CD4-positive, alpha-beta T cell treated with Interleukin-2 at 100 ng/mL for 4 hours (primary cell): ENCODE data around the gene NPC1.
A peak's percentile ranks its signal among the peaks of the same experiment; 100 is the strongest.
"Not testable (repeated sequence)": the region's sequence is repeated elsewhere in the genome, so short reads cannot be mapped to it uniquely, and the experiment has no call there.

Experiments
- DNase-seq: peaks from one replicate; pipeline ENCODE4 v3.0.0-alpha.2; 2020; ENCODE audit warnings: low spot score

Gene NPC1

DNA sequence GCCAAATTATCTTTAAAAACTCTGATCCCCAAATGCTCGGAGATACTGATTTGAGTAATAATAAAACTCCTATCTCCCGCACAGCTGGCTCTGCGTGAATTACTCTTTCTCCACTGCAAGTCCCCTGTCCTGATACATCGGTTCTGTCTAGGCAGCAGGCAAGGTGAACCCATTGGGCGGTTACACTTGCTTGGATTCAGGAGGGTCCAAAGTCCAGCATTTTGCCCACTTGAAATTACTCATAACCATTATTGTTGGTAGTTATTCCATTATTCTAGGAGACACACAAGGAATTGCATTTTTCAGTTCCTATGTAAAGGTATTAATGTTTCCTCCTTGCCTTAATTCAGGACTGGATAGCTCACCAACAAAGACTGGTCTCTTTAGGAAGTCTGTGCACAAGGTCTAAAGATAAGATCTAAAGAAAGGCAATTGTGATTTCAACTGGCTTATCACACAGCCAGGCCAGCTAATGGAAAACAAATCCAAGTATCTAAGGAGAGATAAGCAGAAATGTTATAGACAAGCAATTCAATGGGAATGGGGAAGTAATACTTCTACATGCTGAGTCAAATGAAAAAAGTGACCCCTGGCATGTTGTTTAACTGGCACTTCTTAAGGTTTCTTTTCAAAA is 23.2 kb upstream of the NPC1 start:
- DNase-seq, result no peak

DNA sequence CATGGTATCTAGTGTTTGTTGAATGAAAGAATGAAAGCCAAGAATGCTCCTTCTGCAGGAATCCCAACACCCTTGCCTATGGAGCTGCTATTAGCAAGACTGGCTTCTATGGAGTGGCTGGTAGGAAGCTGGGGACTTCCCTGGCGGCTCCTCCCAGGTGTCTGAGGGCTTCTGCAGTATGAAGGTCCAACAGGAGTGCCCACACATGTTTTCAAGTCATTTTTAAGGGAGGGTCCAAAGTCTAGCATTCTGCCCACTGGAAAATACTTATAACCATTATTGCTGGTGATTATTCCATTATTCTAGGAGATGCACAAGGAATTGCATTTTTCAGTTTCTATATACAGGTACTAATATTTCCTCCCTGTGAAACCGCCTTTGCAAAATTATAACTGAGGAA is 21.9 kb upstream of the NPC1 start:
- DNase-seq, result no peak

DNA sequence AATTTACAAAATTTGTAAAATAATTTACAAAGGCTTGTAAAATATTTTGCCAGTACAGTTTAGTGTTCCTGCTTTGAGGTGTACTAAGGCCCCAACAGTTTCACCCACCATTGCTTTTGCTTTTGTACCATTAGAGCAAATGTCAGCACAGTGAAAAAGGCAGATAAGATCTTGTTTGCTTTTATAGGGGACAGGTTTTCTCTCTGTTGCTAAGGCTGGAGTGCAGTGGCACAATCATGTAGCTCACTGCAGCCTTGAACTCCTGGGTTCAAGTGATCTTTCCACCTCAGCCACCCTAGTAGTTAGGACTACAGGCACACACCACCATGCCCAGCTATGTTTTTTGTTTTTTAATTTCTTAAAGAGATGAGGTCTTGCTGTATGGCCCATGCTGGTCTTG is 19.6 kb upstream of the NPC1 start:
- no peak for DNase-seq

DNA sequence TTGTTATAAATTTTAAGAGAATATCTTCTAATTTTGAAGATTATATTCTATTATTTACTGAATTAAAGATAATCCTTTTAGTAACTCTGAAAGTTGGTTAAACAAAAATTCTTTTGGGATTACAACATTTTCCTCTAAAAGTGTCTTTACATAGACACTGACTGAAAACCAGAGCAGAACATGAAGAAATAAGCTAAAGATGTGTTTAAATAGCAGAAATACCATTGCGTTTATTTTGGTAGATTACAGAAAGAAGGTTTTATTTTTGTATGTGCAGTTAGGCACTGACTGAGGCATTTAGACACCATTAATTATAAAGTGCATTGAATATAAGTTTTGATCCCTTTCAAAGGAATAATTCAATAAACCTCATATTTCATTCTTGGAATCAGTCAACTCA is 13.5 kb upstream of the NPC1 start:
- DNase-seq, result no peak

DNA sequence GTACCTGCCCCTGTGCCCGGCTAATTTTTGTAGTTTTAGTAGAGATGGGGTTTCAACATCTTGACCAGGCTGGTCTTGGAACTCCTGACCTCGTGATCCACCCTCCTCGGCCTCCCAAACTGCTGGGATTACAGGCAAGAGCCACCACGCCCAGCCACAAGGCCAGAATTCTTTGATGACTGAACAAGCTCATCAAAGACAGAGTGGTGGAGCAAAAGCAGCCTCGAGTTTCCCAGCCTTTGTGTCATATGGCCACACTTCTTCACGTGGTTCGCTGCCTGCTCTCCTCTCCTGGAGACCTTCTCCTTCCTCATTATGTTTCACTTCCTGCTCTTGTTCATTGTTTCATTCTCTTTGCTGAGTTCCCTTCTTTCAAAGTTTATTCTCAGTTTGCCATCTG is 9.9 kb upstream of the NPC1 start:
- DNase-seq, result no peak

DNA sequence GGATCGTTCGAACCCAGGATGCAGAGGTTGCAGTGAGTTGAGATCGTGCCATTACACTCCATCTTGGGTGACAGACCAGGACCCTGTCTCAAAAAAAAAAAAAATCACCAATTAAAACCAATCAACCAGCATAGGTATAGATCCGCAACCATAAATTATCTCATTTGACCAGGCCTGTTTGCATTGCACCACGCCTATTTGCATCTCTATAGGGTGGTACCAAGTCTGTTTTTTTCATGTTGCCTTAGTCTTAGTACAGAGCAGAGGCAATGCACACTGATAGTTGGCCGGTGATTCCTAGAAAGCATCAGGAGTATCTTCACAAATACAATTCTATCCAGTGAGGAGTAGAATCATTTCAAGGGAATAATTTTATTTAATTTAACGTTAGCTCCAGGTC is 9.3 kb upstream of the NPC1 start:
- no peak for DNase-seq

DNA sequence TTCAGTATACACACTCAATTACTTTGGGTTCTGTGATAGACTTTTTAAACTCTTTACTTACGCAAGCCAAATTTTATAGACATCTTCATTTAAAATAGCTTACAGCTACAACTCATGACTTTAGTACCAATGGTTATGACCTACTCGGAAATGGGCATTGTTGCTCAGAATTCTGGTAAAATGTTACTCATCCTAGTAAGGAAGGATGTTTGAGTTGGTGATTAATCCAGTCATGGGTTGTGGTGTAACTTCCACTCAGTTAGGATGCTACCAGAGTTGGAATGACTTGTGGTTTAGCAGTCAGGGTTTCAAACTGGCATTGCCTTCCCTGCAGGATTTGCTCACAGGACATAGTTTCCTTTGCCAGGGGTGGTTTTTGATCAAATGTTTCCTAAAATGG is 7.4 kb upstream of the NPC1 start:
- no peak for DNase-seq

DNA sequence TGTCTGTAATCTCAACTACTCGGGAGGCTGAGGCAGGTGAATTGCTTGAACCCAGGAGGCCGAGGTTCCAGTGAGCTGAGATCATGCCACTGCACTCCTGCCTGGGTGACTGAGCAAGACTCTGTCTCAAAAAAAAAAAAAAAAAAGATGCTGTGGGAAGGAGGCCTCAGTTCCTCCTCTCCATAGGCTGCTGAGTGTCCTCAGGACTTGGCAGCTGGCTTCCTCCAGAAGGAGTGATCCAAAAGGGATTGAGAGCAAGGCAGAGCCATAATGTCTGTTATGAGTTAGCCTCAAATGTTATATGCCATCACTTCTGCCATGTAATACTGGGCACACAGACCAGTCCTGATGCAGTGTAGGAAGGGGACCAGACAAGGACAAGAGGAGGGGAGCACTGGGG is 6.6 kb upstream of the NPC1 start:
- DNase-seq, result no peak

DNA sequence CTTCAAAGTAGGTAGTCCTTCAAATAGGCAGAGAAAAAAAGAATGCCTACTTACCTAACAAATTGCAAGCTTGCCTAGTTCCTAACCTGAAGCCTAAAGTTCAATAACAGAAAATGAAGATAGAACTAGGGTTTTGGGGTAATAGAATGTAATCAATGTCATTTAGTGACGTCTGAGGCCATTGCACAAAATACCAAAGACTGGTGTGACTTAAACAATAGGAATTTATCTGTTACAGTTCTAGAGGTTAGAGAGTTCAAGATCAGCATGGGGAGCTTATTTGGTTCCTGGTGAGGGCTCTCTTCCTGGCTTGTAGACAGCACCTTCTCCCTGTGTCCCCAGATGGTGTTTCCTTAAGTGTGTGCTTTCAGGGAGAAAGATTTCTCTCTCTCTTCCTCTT is 4.7 kb upstream of the NPC1 start:
- DNase-seq, result no peak

DNA sequence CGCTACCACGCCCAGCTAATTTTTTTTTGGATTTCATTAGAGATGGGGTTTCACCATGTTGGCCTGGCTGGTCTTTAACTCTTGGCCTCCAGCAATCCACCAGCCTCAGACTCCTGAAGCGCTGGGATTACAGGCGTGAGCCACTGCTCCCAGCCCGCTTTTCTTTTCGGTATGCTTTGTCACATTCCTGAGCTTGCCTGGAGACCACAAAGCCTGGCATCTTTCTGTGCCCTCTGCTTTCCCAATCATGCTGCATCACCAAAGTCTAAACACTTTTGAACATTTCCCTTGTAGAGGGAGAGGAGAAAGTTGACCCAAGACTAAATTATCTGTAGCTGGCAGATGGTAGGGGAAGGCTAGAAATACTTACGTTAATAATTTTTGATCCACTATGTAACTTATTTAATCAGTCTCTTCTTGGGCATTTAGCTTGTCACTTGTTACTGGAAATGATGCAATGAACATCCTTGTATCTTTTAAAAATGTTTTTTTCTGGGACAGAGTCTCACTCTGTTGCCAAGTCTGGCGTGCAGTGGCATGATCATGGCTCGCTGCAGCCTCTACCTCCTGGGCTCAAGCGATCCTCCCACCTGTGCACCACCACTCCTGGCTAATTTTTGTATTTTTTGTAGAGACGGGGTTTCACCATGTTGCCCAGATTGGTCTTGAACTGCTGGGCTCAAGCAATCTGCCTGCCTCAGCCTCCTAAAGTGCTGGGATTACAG is 2.7 kb upstream of the NPC1 start:
- DNase-seq, result no peak

DNA sequence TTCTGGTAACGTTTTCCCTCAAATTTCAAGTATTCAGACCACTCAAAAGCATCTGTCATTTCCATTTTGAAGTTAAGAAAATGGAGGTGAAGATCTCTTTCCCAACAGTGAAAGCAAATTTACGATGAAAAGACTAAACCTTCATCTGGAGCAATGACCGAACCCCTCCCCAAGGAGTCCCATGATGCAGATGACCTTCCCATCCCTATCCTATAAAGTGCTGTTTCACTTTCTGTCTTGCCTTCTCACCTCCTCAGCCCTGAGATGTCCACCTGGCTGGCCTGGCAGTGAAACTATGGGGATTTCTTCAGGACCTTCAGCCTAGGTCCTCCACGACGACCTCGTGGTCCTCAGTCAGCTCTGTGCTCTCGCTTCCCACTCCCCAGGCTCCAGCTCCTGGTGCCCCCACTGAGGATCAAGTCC is 925 bp upstream of the NPC1 start:
- DNase-seq, result no peak

DNA sequence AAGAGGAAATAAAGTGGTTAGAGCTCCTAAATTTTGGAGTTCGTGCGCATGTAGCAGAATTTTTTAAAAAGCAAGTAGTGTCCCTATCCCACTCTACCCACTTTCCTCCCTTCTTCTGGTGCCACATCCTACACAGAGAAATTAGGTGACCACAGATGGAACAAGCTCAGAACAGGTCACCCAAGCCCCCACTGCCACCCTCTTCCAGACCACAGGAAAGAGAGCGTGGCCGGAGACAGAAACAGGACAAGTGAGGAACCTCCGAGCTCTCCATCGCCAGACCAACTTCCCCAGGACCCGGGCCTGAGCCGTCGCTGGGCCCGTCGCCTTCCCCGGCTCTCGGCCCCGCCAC is 433 bp downstream of the NPC1 start:
- DNase-seq, result no peak

DNA sequence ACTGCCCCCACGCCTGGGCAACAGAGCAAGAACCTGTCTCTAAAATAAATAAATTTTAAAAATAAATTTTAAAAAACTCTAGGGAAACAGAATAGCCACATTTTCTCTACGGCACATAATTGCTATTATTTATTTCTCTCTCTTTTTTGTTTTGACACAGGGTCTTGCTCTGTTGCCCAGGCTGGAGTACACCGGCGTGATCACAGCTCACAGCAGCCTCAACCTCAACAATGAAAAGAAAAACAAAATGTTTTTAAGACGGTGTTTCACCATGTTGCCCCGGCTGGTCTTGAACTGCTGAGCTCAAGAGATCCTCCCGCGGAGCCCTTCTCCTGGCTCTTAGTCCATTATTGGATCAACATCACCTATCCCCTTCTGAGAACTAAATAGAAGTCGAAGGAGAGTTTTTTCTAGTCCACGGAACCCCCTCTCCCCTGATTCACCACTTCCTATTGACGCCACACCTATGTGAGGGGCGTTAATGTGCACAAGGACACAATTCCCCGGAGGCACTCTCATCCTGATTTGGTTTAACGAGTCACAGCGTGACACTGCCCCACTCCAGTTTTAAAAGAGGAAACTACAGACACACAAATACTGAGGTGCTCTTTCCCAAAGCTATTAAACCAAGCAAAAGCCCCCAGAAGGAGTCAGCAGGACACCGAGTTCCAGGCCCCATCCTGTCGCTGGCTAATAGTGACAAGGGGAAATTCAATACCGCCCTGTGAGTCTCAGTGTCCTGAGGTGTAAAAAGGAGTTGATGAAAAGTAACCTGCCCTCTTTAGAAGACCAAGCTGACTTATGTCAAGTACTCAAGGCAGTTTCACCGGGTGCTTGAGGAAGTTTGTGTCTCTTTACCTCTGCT is 1.1 kb downstream of the NPC1 start:
- DNase-seq, result peak; percentile 44

DNA sequence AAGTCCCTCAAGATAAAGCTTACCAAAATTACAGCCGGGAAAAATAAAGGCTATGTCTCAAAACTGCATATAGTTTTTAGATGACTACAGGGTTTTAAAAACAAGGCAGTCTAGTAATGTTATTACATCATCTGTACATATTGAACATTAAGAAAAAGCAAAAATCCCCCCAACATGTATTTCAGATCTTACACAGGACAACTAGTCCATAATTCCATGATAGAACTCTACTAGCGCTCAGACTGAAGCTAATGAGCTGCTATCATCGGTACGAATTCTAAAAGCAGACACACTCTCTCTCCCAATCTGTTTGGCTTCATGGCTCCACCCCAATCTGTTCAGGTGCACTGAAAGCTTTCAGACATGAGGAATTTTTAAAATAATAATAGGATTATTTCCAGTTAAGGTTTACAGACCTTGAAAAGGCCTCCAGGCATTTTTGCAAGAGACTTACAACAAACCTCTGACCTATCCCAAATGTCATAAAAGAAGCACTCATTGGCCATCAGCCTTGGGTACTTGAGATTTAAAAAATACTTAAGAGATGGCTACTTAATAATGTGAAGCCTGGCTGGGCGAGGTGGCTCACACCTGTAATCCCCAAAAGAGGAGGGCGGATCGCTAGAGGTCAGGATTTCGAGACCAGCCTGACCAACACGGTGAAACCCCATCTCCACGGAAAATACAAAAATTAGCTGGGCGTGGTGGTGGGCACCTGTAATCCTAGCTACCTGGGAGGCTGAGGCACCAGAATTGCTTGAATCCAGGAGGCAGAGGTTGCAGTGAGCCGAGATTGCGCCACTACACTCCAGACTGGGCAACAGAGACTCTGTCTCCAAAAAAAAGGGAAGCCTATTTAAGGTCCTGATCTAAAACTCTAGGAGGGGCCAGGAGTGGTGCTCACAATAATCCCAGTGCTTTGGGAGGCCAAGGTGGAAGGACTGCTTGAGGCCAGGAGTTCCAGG is 2.0 kb downstream of the NPC1 start:
- no peak for DNase-seq

DNA sequence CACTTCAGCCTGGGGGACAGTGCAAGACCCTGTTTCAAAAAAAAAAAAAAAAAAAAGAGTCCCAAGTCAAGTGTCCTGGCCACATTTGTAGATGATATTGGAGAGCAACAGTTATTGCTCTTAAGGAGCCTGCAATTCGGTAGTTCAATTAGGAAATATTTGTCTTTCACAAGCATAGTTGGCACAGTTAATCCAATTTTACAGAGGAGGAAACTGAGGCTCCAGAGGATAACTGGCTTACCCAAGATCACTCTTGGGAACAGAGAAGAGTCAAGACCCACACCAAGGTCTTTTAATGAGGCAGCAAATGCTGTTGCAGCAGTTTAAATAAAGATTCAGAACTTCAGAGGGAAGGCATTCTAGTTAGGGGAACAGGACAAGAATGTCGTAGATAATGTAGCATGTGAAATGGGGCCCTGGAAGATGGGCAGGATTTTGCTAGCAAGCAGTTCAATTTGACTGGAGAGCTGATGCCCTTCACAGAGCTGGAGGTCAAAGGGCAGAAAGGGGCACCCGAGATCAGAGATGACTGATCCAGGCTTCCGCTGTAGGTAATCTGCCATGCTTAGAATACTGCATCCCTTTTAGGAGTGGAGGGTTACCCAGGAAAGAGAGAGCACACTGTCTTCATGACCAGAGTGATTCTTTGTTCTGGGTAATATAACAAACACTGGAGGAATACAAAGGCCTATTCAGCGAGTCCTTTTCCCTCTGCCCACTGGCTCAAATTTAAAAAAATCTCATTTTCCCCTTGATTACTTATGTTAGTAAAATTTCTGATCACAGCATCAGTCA is 3.0 kb downstream of the NPC1 start:
- DNase-seq, result no peak

DNA sequence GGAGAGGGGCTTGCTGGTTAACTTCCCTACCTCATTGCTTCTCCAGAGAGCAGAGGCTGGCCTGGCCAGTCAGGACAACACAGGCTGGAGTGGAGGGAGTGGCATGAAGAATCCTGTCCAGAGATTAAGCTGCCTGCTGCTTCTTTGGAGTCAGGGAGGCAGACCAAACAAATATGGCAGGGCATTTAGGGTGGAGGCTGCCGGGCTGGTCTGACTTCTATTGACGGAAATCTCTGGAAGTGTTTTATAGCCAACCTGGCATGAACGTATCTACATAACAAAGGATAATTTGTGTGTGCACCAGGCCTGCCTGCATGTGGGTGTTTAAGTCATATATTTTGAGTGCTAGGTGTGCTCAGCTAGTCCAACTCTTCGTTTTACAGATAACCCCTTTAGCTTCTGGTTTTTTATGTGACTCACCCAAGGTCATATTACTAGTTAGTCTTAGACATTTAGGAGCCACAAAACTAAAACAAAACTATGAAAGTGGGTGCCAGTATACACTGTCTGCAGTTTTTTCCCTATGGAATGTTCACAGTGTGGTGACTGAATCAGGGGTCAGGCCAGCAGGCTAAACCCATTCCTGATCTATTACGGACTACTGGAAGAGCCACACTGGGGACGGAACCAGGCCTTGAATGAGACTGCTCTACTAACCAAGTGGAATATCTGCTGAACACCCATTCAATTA is 5.5 kb downstream of the NPC1 start:
- DNase-seq, result no peak

DNA sequence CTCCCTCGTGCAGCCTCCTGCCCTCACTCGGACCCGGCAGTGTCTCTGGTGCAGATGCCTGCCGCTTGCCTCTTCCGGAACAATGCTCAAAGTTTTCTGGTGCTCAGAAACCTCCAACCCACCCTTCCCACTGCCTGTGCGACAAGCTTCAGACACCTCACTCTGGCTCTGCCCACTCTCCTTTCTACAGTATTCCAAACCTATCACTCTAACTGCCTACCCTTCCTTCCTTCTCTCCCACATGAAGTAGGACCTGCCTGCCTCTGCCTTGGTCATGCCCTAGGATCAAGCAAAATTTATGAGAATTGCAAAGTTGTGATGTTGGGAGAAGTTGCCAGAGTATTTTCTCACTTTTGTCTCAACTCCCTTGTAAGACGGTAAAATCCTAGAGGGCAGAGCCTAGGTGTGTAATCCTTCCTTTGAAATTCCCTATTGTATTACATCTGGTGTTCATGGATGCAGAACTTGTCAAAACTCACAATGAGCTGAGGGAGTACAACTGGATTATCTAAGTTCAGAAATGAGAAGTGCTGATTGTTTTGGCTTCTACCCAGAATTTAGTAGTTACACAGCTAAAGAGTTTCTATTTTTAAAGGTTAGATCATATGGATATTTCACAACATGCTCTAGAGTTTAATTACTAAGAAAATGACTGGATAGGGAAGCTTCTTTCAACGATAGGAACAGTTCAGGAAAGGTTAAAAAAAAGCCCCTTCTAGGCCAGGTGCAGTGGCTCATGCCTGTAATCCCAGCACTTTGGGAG is 7.2 kb downstream of the NPC1 start:
- DNase-seq, result no peak

DNA sequence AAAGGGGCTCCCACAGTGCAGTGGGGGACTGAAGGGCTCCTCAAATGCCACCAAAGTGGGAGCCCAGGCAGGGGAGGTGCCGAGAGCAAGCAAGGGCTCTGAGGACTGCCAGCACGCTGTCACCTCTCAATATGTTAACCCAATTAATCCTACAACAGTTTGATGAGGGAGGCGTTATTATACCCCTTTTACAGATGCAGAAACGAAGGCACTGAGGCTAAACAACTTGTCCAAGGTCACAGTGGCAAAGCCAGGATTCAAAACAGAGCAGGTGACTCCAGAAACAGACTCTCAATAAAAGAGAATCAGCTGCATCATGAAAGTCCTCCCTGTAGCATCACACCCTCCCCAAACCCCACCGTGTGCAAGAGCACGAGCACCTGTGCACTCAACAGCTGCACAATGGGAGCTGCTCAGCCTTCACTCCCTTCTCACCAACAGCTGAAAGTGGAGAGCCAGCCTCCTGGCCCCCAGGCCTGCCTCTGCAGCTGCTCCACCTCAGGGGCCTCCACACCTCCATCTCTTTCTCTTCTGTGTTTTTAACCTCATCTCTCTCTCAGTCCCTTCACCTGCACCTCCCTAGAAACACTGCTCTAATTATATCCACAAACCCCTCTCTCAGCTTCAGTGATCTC is 8.1 kb downstream of the NPC1 start:
- DNase-seq, result no peak

DNA sequence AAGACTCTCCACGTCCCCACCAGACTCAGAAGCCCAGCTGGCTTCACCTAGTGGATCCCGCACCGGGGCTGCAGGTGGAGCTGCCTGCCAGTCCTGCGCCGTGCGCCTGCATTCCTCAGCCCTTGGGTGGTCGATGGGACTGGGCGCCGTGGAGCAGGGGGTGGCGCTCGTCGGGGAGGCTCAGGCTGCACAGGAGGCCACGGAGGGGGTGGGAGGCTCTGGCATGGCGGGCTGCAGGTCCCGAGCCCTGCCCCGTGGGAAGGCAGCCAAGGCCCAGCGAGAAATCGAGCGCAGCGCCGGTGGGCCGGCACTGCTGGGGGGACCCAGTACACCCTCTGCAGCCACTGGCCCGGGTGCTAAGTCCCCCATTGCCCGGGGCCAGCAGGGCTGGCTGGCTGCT is 8.8 kb downstream of the NPC1 start:
- not testable (repeated sequence) for DNase-seq

DNA sequence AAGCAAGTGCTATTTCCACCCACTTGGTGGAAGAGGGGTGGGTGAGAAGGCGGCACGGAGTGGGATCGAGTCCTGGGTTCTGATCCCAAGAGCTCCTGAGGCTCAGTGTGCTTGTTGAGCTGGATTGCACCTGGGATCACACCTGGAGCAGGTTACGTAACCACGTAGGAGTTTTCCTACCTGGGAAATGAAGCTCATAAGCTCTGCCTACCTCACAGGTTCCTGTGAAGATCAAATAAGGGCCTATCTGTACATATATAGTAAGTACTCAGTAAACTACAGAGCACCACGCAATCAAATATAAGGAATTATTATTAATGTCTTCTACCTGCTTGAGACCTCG is 11.0 kb downstream of the NPC1 start:
- no peak for DNase-seq
